ENCODE results near the gene PNCK.
A peak's percentile ranks its signal among the peaks of the same experiment; 100 is the strongest.

PNCK gene

DNA sequence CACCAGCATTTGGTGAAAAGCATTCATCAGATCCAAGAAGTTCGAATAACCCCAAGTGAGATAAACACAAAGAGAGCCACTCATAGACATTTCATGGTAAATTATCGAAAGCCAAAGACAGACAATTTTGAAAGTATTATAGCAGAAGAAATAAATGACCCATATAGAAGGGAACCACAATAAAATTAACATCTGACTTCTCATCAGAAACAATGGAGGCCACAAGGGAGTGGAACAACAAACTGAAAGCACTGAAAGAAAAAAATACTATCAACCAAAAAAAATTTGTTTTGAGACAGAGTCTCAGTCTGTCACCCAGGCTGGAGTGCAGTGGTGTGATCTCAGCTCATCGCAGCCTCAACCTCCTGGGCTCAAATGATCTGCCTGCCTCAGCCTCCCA lies 14.3 kb downstream of the PNCK start:
- no peak for TF ChIP-seq CTCF (IDR thresholded peaks at IDR 0.05; ENCODE audit: borderline replicate concordance, insufficient read depth, low read depth, low read length)
- H3K4me3 ChIP-seq (ENCODE audit: low read depth, low read length) = no peak overlapping the region

DNA sequence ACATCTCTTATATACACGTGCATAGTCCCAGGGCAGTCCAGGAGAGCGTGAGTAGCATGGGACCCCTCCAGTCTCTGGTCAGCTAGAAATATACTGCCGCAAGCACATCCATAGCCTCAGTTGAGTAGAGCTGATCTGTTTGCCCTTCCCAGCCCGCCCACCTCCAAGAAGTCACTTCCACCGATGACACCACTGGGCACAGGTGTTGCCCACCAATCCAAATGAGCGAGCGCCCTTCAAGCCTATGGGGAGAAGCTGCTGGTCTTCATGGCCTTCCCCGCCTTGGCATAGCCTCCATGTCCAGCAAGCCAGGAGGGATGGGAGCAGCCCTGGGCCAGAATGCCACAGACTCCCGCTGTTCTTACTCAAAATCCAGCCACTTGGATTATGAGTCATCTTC lies 16.5 kb downstream of the PNCK start:
- H3K4me3 ChIP-seq (ENCODE audit: low read depth, low read length) = no peak overlapping the region
- TF ChIP-seq CTCF (IDR thresholded peaks at IDR 0.05; ENCODE audit: borderline replicate concordance, insufficient read depth, low read depth, low read length) = no peak

GRCh38 chrX:153653556-153653955 lies 20.1 kb downstream of the PNCK start:
- no peak overlapping the region for H3K4me3 ChIP-seq (ENCODE audit: low read depth, low read length)
- TF ChIP-seq CTCF (IDR thresholded peaks at IDR 0.05; ENCODE audit: borderline replicate concordance, insufficient read depth, low read depth, low read length) = no peak

GRCh38 chrX:153651540-153652079 lies 22.0 kb downstream of the PNCK start:
- peak; percentile 58 for TF ChIP-seq CTCF (IDR thresholded peaks at IDR 0.05; ENCODE audit: borderline replicate concordance, insufficient read depth, low read depth, low read length)
- no peak overlapping the region for H3K4me3 ChIP-seq (ENCODE audit: low read depth, low read length)

DNA sequence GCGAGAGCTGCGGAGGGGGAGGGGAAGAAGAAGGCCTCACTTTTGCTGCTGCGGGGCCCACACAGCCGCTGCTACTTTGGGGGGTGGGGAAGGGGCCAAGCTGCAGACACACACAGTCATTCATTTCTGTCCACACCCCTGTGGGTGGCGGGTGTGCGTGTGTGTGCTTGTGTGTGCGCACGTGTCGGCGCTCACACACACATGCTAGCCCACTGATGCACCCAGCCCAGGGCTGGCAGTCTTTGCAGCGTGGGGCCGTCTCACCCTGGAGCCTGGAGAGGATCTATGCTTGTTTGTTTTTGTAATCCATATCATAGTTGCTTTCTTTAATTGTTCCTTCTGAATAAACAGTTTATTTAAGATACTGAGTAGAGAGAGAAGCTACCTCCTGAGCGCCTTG lies 22.7 kb downstream of the PNCK start:
- no peak for TF ChIP-seq CTCF (IDR thresholded peaks at IDR 0.05; ENCODE audit: borderline replicate concordance, insufficient read depth, low read depth, low read length)
- no peak overlapping the region for H3K4me3 ChIP-seq (ENCODE audit: low read depth, low read length)

DNA sequence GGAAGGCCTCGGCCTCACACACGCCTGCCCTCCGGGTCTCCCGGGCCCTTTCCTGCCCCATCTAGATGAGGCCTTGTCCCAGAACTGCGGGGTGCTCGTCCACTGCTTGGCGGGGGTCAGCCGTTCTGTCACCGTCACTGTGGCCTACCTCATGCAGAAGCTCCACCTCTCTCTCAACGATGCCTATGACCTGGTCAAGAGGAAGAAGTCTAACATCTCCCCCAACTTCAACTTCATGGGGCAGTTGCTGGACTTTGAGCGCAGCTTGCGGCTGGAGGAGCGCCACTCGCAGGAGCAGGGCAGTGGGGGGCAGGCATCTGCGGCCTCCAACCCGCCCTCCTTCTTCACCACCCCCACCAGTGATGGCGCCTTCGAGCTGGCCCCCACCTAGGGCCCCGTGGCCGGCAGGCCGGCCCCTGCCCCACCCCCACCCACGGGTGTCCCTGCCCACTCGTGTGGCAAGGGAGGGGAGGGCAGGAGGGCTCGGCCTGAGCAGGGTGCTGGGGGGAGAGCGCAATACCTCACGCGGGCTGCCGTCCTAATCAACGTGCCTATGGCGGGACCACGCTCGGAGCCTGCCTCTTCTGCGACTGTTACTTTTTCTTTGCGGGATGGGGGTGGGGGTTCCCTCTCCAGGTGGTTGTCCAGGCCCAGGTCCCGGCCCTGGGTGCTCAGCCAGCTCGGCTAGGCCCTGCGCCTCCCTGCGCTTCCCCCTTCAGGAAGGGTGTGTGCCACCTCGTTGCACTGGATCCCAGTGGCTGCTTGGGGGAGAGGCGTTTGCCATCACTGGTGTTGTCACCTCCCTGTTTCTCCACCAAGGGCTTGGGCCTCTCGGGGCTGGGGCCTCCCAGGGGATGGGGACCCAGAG lies 23.5 kb downstream of the PNCK start:
- no peak for TF ChIP-seq CTCF (IDR thresholded peaks at IDR 0.05; ENCODE audit: borderline replicate concordance, insufficient read depth, low read depth, low read length)
- H3K4me3 ChIP-seq (ENCODE audit: low read depth, low read length) = no peak overlapping the region

All from GM12875 (cell line).